ENCODE measurements around the gene F2RL3.

Gene F2RL3

DNA sequence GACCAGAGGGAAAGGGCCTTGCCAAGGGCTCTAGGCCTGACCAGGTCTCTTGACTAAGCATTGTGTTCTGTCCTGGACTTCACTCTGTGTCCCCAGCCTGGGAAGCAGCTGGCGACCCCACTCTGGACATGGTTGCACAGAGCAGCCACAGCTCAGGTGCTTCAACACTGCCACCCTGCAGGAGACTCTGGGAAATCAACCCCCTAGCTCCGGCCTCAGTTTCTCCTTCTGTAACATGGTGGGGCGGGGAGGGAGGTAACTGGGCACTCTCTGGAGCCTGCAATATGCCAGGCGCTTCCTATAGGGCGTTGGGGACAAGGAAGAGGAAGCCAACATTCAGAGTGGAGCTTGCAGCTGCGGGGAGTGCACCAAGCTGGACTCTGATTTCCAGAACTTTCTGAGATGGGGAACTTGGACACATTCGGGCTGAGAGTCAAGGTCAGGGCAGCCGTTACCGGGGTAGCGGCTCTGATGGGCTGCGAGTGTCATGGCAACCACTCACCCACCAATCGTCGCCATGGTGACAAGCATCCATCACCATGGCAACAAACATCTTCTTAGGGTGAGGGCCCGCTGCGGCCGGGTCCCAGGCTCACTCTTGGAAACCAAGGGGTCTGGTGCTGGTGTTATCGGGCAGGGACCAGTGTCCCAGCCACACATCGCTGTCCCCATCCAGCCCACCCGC, 12.8 kb downstream of the F2RL3 start:
- H3K27ac ChIP-seq: no peak overlapping the region
- TF ChIP-seq ZFX (IDR thresholded peaks at IDR 0.05): no peak
- TF ChIP-seq, protein P1, sequence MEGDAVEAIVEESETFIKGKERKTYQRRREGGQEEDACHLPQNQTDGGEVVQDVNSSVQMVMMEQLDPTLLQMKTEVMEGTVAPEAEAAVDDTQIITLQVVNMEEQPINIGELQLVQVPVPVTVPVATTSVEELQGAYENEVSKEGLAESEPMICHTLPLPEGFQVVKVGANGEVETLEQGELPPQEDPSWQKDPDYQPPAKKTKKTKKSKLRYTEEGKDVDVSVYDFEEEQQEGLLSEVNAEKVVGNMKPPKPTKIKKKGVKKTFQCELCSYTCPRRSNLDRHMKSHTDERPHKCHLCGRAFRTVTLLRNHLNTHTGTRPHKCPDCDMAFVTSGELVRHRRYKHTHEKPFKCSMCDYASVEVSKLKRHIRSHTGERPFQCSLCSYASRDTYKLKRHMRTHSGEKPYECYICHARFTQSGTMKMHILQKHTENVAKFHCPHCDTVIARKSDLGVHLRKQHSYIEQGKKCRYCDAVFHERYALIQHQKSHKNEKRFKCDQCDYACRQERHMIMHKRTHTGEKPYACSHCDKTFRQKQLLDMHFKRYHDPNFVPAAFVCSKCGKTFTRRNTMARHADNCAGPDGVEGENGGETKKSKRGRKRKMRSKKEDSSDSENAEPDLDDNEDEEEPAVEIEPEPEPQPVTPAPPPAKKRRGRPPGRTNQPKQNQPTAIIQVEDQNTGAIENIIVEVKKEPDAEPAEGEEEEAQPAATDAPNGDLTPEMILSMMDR (conservative IDR thresholded peaks at IDR 0.05): no peak

DNA sequence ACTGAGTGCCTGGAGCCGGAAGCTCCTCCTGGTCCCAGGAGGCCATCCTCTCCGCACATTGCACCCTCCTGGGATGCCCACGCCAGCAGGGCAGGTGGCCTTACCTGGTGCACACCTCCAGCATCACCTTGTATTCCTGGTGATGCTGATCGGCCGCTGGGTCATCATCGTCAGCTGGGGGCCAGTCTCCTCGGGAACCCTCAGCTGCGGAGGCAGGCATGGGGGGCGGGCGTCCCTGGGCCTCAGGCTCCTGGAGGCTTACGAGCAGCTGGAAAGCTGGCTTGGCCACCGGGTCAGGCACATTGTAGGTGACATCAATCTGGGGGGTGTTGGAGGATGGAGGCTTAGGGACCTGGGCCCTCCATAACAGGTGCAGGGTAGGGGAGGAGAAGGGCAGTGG, 13.7 kb downstream of the F2RL3 start:
- no peak overlapping the region for H3K27ac ChIP-seq
- TF ChIP-seq ZFX (IDR thresholded peaks at IDR 0.05): no peak
- TF ChIP-seq, protein P1 (conservative IDR thresholded peaks at IDR 0.05): no peak

DNA sequence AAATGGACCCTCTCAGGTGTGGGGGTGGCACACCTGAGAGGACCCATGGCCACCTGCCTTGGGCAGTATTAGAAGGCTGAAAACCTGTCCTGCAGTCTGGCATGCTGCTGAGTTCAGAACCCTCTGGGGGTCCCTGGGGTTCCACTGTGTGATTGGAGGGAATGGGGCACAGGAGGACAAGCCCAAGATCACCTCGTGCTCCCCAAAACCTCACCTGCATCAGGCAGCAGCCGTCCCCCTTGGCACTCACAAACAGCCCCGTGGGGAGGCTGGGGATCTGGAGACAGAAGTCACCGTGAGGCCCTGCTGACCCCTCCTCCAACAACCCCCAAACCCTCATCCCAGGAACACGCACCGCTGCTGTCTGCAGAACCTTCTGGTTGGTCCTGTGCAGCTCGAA, 14.5 kb downstream of the F2RL3 start:
- no peak for TF ChIP-seq ZFX (IDR thresholded peaks at IDR 0.05)
- TF ChIP-seq, protein P1 (conservative IDR thresholded peaks at IDR 0.05): no peak
- H3K27ac ChIP-seq: no peak overlapping the region

DNA sequence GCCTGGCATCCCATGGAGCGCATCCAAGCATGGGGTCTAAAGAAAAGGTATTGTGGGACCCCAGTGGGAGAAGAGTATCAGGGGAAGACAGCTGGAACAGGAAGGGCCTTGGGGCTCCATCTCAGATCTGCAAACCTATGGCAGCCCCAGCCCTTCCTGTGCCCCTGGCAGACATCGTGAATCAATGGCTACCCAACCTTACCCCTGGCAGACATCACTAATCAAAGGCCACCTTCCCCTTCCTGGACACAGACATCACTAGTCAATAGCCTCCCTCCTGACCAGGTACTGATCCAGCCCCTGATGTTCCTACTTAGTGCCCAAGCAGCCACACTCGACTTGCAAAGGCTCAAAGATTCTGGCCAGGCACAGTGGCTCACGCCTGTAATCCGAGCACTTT, 15.8 kb downstream of the F2RL3 start:
- TF ChIP-seq ZFX (IDR thresholded peaks at IDR 0.05): no peak
- TF ChIP-seq, protein P1 (conservative IDR thresholded peaks at IDR 0.05): no peak
- no peak overlapping the region for H3K27ac ChIP-seq

DNA sequence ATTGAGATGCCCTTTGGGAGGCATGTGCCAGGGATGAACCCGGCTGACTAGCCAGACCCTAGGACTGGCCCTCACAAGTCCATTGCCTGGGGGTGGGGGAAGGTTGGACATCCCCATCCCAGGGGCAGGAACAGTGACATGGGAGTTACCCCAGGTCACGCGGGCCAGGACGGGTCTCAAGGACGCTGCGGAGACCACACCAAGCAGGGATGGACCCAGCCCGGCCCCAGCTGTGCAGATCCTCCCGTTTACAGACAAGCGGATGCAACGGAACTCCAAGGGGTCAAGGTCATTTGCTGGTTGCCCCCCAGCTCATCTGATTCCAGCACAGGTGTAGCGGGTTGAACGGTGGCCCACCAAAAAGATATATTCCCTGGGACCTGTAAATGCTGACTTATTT, 20.0 kb downstream of the F2RL3 start:
- TF ChIP-seq ZFX (IDR thresholded peaks at IDR 0.05): no peak
- H3K27ac ChIP-seq: no peak overlapping the region

DNA sequence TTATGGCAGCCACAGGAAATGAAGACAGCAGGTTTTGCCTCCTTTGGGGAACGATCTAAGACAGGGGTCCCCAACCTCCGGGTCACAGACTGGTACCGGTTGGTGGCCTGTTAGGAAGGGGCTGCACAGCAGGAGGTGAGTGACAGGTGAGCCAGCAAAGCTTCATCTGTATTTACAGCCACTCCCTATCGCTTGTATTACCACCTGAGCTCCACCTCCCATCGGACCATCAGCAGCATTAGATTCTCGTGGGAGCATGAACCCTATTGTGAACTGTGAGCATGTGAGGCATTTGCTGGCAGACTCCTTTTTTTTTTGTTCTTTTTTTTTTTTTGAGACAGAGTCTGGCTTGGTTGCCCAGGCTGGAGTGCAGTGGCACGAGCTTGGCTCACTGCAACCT, 22.2 kb downstream of the F2RL3 start:
- no peak for TF ChIP-seq ZFX (IDR thresholded peaks at IDR 0.05)
- TF ChIP-seq, protein P1 (conservative IDR thresholded peaks at IDR 0.05): no peak
- H3K27ac ChIP-seq: no peak overlapping the region

DNA sequence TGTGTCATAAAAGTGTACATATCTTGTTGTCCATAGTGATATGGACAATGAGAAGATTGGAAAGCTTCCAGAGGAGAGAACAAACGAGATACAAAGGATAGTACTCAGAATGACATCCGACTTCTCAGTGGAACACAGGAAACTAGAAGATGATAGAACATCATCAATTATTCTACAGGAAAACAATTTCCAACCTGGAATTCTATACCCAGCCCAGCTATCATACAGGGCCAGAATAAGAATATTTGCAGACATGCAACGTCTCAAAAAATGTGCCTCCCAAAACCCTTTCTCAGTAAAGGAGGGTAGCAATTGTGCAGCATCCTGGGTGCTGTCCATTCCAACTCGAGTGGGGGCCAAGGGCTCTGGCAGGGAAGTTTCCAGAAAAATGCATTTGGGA, 24.0 kb downstream of the F2RL3 start:
- H3K27ac ChIP-seq: no peak overlapping the region
- TF ChIP-seq, protein P1 (conservative IDR thresholded peaks at IDR 0.05): no peak
- no peak for TF ChIP-seq ZFX (IDR thresholded peaks at IDR 0.05)

DNA sequence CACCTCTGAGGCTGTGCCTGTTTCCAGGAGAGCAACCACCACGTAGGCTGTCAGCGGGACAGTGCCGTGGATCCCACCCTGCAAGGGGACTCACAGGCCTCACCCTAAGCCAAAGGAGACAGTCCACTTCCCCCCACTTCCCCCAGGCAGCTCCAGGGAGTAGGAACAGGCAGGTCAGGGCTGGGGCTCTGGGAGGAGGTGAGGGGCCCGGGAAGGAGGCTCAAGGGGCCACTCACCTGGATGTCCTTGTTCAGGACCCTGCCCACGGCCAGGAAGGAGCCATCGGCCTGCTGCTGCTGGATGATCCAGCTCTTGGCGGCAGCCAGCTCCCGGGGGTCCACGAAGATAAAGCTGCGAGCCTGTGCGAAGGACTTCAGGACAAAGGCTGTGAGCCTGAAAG, 25.6 kb downstream of the F2RL3 start:
- TF ChIP-seq, protein P1 (conservative IDR thresholded peaks at IDR 0.05): no peak
- TF ChIP-seq ZFX (IDR thresholded peaks at IDR 0.05): no peak

More for the DNA sequence above, 25.6 kb downstream of the F2RL3 start:
- H3K27ac ChIP-seq: no peak overlapping the region

All from C4-2B (cell line).